NCI-H510A treated with DMSO at 0.1 percent for 48 hours (cell line): ENCODE data around the gene KRT80.
A peak's percentile ranks its signal among the peaks of the same experiment; 100 is the strongest.

ENCODE experiments used
- DNase-seq: peaks from one replicate; lab custom pipeline; 2025; lab: John Stamatoyannopoulos, UW

The KRT80 gene

DNA sequence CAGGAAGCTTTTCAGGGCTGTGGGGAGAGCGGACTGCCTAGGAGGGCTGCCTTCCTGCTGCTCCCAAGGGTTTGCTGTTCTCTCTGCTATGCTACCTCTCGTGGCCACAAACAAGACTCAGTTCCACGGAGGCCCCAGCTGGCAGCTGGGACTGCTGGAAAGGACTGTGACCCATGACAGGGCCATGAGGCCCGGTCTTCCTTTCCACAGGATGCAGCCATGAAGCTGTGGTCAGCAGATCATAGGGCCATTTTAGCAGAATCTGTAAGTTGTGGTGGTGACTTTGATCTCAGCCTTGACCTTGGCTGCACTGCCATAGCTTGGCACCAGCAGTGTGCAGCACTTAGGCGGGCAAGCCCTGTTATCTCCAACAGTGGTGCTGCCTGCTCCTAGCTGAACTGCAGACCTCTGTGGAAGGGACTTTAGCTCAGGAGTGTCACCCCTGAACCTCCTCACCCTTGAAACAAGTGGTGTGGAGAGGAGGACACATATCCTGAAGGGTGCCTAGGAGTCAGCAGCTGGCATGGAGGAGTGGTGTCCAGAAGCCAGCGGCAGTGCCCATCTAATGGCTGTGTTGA, 12.3 kb downstream of the KRT80 start:
- no peak for DNase-seq

DNA sequence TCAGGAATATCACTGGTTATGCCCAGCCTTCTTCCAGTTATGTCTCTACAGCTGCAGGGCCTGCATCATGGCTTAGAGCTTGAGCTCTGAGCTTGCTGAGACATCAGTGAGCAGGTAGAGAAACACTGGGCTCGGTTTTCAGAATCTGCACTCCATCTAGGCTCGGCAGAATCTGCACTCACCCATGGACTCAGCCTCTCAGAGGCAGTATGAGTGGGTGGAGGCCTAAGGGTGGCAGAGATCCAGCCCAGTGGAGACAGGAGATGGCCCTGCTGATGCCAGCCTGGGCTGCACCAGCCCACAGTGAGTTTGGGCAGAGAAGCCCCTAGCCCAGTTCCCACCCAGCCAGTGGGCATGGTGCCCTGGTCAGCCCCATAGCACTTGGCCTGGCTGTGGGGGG, 12.8 kb downstream of the KRT80 start:
- no peak for DNase-seq

DNA sequence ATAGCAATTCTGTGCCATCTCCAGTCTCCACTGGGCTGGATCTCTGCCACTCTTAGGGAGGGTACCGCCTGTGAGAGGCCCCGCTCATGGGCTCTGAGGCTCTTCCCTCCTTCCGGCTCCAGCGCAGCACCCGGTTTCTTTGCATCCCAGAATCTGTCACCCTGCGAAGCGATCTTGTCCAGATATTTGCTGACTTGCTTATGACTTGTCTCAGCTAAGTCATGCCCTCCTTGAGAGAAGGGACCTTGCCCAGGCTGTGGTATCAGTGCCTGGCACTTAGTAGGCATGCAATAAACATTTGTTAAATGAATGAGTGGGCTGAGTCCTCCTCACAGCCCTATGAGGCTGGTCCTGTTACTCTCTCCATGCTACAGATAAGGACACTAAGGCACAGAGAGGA, 13.4 kb downstream of the KRT80 start:
- DNase-seq = no peak

DNA sequence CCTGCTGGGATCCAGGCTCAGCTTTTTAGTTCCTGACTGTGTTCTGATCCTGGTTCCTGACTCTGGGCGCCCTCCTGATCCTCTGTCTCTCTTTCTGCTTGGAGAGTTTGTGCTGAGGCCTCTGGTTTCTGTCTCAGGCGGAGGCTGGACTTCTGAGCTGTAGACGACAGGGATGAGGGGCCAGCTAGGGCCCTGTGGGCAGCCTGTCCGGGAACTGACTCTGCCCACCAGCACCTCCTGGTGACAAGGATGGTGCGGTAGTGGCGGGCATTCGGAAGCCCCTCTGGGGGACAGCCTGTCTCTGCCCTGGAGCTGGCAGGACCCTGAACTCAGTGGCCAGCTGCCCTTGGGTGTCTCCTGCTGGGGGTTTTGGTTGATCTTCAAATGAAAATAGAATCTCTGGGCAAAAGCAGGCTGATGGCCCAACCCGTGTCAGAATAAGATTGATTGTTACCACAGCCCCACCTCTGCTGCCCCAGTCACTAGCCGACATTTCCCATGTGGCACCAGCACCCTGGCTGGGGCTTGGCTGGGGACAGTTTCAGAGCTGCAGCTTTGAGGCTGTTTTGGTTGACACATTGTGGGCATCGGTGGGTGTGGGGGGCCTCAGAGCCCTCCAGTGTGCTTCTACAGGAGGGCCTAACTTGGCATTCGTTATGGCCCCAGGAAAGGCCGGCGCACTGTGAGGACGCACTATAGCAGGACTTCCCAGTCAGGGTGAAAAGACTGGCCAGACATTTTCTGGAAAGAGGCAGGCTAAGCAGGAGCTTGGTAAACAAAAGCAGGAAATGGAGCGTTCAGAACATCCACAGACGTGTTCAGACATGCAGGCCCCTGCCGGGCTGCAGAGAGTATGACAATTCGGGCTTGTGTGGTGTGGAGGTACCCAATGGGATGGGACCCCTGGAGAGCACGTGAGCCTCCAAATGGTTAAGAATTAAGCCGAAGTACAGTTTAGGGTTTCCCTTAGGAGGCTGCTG, 16.2 kb downstream of the KRT80 start:
- peak; percentile 93 for DNase-seq

DNA sequence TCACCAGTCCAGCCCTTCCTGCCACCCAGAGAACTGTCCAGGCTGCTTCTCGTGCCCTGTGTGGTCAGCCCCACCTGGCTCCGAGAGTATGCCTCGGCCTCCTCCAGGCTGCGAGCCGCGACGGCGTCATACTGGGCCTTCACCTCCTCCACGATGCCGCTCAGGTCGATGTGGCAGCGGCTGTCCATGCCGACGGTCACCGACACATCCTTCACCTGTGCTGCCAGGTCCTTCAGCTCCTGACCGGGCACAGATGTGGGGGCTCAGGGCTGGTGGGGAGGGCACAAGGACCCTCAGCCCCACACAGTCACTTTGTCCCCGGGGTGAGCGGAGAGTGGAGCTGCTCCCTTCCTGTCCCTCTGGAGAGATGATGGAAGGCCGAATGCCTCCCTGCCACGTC, 18.3 kb downstream of the KRT80 start:
- DNase-seq = no peak

DNA sequence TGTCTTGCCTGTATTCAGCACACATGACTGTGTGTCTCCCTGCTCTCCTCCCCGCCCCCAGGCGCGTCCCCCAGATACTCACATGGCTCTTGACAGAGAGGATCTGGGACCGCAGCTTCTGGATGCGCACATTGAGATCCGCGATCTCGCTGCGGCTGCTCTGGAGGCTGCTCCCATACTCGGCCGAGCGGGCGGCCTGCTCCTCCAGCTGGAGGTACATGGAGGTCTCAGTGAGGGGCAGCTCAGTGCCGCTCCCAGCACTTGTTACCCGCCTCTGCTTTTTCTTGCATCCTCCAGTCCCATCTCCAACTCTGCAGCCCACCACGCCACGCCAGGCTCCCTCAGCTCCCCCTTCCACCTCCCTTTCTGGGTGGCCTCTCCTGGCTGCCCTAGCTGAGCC, 18.9 kb downstream of the KRT80 start:
- no peak for DNase-seq

DNA sequence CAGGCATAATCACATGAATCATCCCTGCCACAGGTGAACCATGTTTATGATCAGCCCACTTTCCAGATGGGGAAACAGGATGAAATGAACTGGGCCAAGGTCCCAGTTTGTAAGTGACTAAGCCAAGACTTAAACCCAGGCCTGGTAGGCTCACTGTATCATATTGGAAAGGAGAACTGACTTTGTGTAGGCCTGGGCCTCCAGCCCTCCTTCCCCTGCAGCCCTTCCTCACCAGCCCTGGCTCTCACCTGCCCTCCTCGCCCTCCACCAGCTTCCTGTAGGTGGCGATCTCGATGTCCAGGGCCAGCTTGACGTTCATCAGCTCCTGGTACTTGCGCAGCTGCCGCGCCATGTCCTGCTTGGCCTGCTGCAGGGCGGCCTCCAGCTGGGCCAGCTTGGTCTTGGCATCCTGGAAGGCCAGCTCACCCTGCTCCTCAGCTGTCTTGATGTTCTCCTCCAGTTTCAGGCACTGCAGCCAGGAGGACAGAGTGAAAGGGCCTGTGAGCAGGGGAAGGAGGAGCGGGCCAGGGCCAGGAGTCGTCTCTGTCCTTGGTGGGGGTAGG, 19.8 kb downstream of the KRT80 start:
- peak; percentile 31 for DNase-seq

DNA sequence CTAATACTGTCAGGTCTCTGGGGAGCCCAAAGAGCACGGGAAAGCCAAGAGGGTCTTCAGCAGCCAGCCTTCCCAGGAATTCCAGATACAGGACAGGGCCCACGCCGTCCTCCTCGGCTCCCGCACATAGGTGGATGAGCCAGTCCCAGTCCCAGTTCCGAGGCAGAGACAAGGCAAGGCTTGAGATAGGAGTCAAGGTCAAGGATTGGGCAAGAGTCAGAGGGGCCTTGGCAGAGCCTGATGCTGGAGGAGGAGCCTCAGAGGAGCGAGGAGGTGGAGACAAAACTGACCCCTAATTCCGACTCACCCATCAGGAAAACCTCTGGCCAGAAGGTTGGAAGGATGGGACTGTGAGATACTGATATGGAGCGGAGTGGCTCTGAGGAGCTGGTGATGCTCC, 21.0 kb downstream of the KRT80 start:
- DNase-seq = no peak

DNA sequence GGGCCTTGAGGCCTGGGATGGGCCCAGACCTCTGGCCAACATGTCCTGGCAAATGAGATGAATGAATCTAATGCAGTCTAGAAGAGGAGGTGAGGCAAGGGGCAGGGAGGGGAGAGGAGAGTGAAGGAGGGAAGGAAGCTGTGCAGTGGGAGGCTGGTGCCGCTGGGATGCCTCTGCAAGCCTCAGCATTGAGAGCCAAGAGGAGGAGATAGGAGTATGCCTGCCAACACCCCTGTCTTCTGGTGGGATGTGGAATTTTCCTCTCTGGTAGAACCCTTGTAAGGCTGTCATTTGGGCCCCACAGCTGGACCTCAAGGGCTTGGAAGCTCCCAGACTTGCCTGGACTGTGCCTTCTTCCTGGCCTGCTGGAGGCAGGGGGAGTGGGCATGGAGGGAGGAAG, 21.9 kb downstream of the KRT80 start:
- no peak for DNase-seq

DNA sequence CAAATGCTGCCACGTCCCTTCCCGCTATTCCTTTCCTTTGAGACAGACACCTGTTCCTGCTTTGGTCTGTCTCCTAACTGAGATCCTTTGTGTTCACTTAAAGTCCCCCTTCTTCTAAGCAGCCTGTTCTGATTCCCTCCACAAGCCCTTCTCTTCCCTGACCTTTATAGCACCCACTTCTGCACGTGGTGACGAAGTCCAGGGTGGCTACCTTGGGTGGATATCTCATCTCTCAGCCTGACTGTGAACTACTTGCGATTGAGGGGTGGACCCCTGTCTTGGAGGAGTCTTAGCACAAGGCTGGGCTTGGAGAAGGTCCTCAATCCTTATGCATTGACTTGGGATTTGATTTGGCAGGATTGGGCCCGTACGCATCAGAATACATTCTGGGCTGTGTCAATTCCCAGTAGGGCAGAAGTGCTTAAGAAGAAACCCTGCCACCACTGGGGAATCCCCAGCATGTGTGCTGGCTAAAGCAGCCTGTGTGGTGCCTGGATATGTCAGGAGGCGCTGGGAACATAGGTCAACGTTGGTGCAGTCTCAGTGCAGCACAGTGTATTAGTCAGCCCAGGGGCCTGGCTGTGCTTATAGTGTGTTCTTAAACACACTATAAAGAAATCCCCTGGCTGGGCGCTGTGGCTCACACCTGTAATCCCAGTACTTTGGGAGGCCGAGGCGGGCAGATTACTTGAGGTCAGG, 23.6 kb downstream of the KRT80 start:
- DNase-seq = no peak

DNA sequence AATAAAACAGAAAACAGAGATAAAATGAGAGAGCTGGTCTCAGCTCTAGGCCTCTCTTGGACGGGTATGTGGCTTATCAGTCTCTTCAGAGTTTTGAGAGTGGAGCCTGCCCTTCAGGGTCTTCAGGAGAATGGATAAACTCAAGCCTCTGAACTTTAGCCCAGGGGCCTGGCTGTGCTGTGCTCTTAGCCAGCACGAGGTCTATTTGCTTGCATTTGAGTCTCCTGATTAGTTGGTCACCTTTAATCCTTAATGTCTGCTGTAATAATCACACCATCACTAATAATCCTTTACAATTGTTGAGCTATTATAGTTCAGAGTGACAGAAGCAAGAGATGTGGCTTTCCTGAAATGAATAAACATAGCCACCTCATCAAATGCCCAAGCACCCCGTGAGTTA, 24.3 kb downstream of the KRT80 start:
- no peak for DNase-seq

DNA sequence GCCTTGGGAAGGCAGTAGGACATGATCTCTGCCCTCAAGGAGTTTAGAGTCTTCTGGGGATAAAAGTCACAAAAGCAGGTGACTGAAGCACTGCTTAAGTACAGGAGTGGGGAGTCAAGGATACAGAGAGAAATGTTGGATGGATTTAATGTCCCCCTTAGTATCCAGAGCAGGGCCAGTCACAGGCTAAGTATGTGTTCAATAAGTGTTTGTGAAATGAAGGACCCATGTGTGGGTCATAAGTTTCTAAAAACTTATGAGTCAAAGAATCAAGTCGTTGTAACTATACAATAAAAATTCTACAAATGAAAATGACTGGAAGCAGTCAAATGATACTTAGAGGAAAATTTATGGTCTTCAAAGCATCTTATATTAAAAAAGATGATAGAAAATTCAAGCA, 25.1 kb downstream of the KRT80 start:
- DNase-seq = no peak

DNA sequence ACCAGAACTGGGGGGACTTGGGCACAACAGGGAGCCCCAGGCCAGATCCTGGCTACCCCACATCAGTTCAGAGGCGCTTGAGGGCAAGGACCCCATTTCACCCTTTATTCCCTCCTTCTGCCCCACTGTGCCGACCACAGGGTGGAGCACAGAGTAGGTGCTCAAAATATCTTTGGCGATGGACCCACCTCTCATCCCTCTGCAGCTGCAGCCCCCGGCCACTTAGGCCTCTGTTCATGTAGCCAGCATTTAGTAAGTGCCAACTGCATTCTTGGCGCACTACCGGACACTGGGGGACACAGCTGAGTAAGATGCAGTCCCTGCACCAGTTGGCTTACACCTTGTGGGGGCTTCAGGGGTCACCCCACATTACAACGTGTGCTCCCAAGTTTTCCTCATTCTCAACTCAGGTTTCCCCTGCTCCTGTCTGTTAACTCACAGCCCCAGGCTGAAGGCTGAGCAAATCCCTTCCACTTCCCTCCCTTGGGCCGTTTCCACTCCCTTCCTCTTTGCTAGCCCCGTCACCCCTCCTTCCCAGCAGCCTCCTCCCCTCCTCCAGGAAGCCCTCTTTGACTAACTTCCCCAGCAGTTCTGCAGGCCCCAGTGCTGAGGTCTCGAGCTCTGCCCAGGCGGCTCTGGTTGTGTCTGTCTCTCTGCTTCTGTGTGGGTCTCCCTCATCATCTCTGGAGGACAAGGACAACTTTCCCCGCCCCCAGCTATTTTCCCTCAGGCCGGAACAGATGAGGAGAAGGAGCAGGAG, 26.5 kb downstream of the KRT80 start:
- no peak for DNase-seq

DNA sequence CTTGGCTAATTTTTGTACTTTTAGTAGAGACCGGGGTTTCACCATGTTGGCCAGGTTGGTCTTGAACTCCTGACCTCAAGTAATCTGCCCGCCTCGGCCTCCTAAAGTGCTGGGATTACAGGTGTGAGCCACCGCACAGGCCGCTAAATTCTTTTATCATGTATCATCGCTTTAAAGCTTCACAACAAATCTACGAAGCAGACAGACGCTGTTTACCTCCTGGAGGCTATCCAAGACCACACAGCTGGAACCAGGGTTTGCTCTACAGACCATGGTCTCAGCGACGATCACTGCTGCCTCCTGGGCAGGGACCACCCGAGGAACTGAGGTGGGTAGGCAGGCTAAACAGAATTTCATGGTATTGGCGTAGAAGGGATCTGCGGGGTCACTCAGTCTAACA, 27.2 kb downstream of the KRT80 start:
- no peak for DNase-seq

DNA sequence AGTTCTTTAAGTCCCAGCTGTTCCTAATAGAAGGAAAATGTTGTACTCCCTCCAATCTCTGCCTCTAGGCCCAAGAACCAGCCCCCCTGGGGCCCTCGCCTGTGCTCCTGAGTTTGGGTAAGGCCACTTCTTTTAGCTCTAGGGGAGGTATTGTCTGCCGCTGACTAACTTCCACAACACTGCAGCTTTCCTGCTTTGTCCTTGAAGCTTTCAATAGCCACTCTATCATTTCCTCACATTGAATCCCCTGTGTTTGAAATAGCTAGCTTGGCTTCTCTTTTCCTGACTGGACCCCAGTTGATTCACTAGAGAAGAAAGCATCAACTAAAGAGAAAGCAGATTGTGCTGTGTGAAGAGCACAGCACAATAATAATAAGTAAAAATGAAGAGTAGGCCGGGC, 28.8 kb downstream of the KRT80 start:
- no peak for DNase-seq

DNA sequence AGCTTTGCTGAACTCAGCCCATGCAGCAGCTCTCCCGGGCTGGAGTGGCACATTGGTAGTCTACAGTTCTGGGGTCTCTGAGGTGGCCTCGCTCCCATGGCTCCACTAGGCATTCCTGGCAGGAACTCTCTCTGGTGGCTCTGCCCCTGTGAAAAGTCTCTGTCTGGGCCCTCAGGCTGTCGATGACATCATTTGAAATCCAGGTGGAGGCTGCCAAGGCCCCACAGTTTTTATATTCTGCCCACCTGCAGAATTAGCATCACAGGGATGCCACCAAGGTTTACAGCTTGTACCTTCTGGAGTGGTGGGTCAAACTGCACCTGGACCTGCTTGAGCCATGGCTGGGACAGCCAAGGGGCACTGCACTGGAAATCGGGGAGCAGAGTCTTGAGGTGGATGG, 31.6 kb downstream of the KRT80 start:
- DNase-seq = no peak

DNA sequence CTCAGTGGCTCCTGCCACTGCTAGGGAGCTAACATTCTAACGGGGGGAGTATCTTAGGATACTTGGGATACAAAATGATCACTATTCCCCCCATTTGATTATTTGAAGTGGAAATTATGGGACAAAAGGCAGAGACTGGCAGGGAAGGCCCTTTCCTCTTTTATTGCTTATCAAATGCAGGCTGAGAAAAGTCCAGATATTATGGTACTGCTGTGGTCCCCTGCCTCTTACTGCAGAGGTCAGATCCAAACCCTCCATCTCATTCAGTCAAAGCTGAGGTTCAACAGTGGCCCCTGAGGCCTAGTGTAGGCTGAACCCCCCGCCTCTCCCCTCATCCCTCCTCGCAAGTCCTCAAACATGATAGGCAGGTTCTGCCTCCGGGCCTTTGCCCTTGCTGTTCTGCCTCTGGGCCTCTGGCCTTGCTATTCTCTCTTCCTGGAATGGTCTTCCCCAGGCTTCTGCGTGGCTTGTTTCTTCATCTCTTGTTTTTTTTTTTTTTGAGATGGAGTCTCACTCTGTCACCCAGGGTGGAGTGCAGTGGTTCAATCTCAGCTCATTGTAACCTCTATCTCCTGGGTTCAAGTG, 34.2 kb downstream of the KRT80 start:
- DNase-seq = no peak

DNA sequence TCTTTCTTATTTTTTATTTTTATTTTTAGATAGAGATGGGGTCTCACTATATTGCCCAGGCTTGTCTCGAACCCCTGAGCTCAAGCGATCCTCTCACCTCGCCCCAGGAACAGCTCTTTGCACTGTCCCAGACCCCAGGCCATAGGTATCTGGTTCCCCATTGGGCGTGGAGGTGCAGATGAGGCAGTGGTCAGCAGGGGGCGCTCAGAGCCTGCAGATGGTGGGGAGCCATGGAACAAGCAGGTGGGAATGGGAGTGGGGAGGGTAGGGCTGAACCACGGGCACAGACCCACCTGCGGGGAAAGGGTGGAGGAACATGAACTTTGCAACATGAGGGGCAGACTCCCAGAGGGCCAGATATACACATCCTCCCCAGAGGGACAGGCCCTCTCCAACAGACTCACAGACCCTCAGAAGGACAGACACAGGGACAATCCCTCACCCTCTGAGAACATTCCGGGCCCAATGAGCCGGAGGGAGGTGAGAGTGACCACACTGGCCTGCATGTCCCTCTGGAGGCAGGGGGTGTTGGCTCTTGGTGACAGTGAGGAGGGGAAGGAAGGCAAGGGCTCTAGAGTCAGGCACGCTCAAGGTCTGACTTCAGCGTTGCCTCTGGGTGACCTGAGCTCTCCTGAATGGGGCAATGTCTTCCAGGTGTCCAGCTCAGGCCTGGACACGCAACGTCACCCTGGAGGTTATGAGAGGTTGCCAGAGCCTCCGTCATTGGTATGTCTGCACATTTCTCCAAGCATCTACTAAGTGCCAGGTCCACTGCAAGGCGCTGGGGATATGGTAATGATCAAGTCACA, 34.9 kb downstream of the KRT80 start:
- peak; percentile 70 for DNase-seq

DNA sequence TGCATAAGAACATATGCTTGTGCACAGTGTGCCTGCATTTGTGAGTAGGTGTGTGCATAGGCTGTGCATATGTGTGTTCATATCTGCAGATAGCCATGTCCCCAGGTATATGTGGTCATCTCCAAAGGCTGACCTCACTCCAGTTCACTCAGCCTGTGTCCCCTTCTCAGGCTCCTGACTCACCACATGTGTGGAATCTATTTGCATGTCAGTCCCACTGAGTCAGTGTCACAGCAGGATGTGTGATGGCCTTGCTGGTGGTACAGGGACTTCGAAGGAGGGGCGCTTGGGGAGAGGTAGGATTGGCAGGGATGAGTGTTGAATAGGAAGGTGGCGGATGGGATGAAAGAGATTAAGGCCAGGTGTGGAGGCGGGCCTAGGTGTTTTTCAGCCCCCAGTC, 35.5 kb downstream of the KRT80 start:
- DNase-seq = no peak

DNA sequence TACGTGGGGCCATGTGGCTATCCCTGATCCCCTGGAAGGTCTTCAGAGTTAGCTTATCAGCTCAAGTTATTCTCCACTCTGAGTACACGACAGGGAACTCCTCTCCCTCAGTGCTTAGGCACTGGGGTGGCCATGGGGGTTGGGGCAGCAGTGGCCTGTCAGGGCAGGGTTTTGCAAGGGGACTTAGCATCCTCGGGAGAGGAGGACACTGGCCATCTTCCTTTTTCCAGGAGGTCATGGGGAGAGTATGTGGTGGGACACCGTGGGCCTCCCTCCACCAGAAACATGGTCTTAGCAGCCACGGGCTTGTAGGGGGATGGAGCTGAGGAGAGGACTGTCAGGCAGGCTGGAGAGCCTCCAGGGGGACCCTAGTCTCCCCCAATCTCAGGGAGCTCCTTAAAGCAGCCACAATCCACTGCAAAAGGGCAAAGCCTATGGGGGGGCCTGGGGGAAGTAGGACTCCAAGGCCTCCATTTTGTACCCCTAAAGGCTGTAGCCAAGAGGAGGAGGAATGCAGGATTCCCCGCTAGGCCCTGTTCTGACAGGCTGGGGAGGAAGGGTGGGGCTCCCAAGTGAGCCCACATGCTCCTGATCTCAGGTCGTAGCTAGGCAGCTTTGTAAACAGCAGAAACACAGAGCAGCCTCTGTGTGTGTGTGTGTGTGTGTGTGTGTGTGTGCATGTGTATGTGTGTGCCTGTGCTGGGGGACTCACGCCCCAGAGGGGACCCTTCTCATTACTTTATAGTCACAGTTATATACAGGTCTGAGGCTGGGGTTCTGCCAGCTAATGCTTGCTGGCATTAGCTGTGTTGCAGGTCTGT, 36.6 kb downstream of the KRT80 start:
- DNase-seq = no peak
